Ovary (tissue), 9 donors: ENCODE data around the gene DIO3. TPM values are rescaled to one million over a fixed set of nuclear protein-coding genes. Genes with fewer than 3 reads are reported as not detected.

Experiments
- DNase-seq, 5 donors: peaks; one replicate each; pipeline ENCODE4 v3.0.0-alpha.2; 2019 to 2020
- H3K27ac ChIP-seq, 2 donors: fragments of 200-600 bp; one replicate each; pipeline versions ENCODE4 v1.5.1 to v1.8.0; 2019 to 2022
- H3K27me3 ChIP-seq: fragments of 200-600 bp; one replicate; pipeline ENCODE4 v1.8.0; 2022
- H3K36me3 ChIP-seq: fragments of 200-600 bp; sonication (generic); one replicate; pipeline ENCODE4 v1.5.1; 2019
- H3K4me1 ChIP-seq: one replicate; pipeline ENCODE4 v1.8.1; 2013; ENCODE audit warnings: mild to moderate bottlenecking, moderate library complexity; ENCODE audit not compliant: insufficient read depth
- H3K4me3 ChIP-seq: fragments of 200-600 bp; sonication (generic); one replicate; pipeline ENCODE4 v1.5.1; 2017
- H3K9me3 ChIP-seq, 2 donors: fragments of 200-600 bp in 1 of 2; sonication (generic) in 1 of 2; one replicate each; pipeline versions ENCODE4 v1.5.1 to v1.8.1; 2013 to 2019; ENCODE audit warnings: mild to moderate bottlenecking in 1 of 2, moderate library complexity in 1 of 2
- EP300 ChIP-seq: sonication (generic); formaldehyde crosslinking; IDR thresholded peaks from one replicate; pipeline ENCODE4 v1.6.1; 2017; ENCODE audit warnings: antibody characterized with exemption
- POLR2A ChIP-seq: fragments of 450-650 bp; IDR thresholded peaks from one replicate; pipeline ENCODE4 v1.6.1; 2017; ENCODE audit warnings: antibody characterized with exemption, mild to moderate bottlenecking, moderate library complexity
- WGBS, 3 donors: extraction: QIAGEN DNeasy Blood & Tissue Kit in 1 of 3; methylation state at CpG; one replicate each; pipeline versions ENCODE4 v1.1.5 to v1.1.7; 2013 to 2017; 5-methylcytosine and 5-hydroxymethylcytosine counted together
- intact Hi-C, 4 donors: fragments of 100-400 bp; cut with DNase I; formaldehyde crosslinking; loops; one replicate each; pipeline versions ENCODE4 v1.11.0 to v1.15.1; 2022 to 2023
- microRNA counts: library from miRNA; unstranded; fragments of <30 nt; microRNA quantifications from one replicate; lab custom pipeline; 2016
- polyA plus RNA-seq, 2 donors: library from polyadenylated mRNA; stranded (reverse); fragments of 200-250 nt in 1 of 2; fragments of 350-450 nt in 1 of 2; fragmentation: Illumina TruSeq in 1 of 2; extraction: RNeasy Lipid Tissue Mini Kit (QIAGEN cat#74804) in 1 of 2; gene quantifications; one replicate each; pipeline ENCODE4 v1.2.3, GENCODE V29; 2013 to 2014
- total RNA-seq, 7 donors: library from RNA; depleted of rRNA in 2 of 7; stranded (reverse); fragments of >200 nt in 2 of 7; fragmentation: NEBNext Ultra II Directional in 3 of 7; extraction: Animal tissue kit (Norgen Biotek cat#: 25700) in 3 of 7; gene quantifications; one replicate each; pipeline versions ENCODE4 v1.1.0 to v1.2.4, GENCODE V29; 2016 to 2023
- TF ChIP-seq, protein P1 (sequence below), 3 donors: fragments of 450-650 bp in 2 of 3; fragments of 200-600 bp in 1 of 3; IDR thresholded peaks; one replicate each; pipeline versions ENCODE4 v1.5.1 to v1.8.0; 2016 to 2022; ENCODE audit warnings: antibody characterized with exemption in 3 of 3, mild to moderate bottlenecking in 1 of 3
- donor health status: DM: no; HTN: no; CAD: no; lungs with moderate emphysema.
- donor health status: DM: no; HTN: no; CAD: no.
- donor health status: Bipolar disorder and iron deficiency.
- donor health status: DM: yes; HTN: yes; CAD: no.
- donor health status: DM: no; HTN: no; CAD: no.
- donor health status: DM: yes; HTN: yes; CAD: no.

The DIO3 gene
- total and polyA plus RNA-seq, 9 donors, result 3.1 to 24.7 (median 13.9) TPM

DNA sequence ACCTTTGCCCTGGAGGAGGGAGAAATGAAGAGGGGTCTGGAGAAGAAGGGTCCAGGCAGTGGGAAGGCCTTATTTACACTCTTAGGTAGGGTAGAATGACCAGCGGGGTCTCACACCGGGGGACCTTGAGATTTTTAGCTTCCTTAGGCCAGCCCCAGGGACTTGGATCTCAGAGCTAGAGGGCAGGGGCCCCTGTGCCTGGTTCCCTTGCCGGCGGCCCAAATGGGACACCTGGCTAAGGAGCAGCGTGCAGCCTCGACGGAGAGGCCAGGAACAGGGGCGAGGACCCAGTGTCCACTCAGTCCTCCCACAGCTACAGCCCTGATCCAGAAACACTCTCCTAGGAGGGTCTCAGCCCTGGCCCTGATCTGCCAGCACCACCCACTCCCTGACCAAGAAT, 41.8 kb downstream of the DIO3 start:
- H3K27ac ChIP-seq, result no peak overlapping the region
- H3K36me3 ChIP-seq, result no peaks in the 10 kb centered on the region
- peak in 1 of 5 donors; percentile 8 for DNase-seq
- TF ChIP-seq, protein P1, sequence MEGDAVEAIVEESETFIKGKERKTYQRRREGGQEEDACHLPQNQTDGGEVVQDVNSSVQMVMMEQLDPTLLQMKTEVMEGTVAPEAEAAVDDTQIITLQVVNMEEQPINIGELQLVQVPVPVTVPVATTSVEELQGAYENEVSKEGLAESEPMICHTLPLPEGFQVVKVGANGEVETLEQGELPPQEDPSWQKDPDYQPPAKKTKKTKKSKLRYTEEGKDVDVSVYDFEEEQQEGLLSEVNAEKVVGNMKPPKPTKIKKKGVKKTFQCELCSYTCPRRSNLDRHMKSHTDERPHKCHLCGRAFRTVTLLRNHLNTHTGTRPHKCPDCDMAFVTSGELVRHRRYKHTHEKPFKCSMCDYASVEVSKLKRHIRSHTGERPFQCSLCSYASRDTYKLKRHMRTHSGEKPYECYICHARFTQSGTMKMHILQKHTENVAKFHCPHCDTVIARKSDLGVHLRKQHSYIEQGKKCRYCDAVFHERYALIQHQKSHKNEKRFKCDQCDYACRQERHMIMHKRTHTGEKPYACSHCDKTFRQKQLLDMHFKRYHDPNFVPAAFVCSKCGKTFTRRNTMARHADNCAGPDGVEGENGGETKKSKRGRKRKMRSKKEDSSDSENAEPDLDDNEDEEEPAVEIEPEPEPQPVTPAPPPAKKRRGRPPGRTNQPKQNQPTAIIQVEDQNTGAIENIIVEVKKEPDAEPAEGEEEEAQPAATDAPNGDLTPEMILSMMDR (IDR thresholded peaks at IDR 0.05), result no peak
- no peak for TF ChIP-seq EP300
- no peak for TF ChIP-seq POLR2A
- H3K4me3 ChIP-seq, result no peak overlapping the region
- intact Hi-C loops, result no loop called here
- no peaks in the 10 kb centered on the region for H3K9me3 ChIP-seq
- H3K27me3 ChIP-seq, result no peaks in the 10 kb centered on the region
- no peaks in the 10 kb centered on the region for H3K4me1 ChIP-seq
- 86 to 92% (median 87%) methylated on average over 8 of the region's 8 CpGs for WGBS, 3 donors

DNA sequence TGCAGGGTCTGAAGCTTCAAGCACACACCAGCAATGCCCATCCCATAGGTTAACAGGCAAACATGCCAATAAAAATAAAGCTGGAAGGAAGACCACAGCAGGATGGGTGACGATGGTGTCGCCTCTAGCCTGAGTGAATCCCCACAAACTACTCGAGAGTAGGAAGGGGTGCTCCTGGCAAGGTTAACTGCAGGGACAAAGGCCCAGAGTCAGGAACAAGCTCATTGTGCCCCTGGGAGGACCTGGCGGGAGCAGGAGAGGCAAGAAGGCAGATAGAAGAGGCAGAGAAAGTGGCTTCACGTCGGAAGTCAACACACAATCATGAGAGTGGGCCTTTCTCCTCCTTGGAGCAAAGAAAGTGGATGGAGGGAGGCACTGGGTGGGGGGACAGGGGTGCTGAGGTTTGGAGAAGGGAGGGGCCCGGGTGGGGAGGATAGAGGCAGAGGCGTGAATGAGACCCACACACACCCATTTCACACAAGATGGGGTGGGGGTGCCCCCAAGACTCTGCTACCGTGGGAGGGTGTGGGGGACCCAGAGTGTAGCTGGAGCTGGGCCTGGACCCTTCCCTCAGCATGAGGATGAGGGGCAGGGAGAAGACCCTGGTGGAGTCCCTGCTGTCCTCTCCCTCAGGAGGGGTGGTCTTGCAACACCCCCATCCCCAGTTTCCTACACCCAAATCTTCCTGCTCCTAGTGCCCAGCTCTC, 43.1 kb downstream of the DIO3 start:
- Histone ChIP-seq H3K4me3 (no peak overlapping the region), H3K4me1 (no peaks in the 10 kb centered on the region), H3K27me3 (no peaks in the 10 kb centered on the region), H3K27ac (no peak overlapping the region), H3K9me3 (no peaks in the 10 kb centered on the region), H3K36me3 (no peaks in the 10 kb centered on the region)
- DNase-seq, result peak in 4 of 5 donors; percentile 3 to 8 (median 5)
- intact Hi-C loops, result no loop called here
- WGBS, 3 donors, result 86 to 91% (median 89%) methylated on average over 9 of the region's 9 CpGs
- TF ChIP-seq POLR2A, result no peak
- TF ChIP-seq EP300, result no peak
- TF ChIP-seq, protein P1 (IDR thresholded peaks at IDR 0.05), result no peak

DNA sequence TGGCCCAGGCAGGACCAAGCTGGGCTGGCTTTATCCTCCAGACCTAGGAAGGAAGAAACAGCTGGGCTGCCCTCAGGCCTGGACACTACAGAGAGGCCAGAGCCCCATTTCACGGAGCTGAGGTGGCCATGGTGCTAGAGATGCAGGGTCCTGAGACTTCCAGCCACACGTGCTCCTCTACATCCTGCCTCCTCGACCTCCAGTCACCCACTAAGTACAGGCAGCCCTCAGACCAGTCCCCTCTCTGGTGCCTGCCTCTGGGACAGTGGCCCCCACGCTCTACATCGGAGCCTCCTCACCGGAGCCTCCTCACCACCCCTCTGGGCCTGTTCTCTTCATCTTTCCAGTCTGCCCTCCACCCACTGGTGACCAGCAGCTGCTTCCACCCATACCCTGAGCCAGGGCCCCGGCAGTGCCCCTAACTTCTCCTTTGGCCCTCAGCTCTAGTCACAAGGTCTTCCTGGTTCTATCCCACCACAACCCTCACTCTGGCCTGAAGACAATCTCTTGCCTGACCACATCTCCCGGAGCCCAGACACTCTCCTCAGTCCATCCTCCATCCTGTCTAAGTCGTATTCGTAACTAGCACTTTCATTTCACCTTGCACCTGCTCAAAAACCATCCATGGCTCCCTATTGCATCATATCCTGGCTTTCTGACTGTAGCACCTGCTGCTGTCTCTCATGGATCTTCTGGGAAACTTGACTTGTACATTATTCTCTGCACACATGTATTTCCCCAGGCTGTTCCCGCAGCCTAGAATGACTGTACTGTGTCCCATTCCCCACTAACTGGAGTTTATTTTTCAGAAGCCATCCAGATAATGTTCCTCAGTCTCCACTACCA, 43.9 kb downstream of the DIO3 start:
- no peaks in the 10 kb centered on the region for H3K4me1 ChIP-seq
- H3K9me3 ChIP-seq, result no peaks in the 10 kb centered on the region
- intact Hi-C loops, result no loop called here
- TF ChIP-seq POLR2A (no peak), EP300 (no peak)
- TF ChIP-seq, protein P1 (IDR thresholded peaks at IDR 0.05), result no peak
- H3K4me3 ChIP-seq, result no peak overlapping the region
- 81 to 90% (median 89%) methylated on average over 11 of the region's 11 CpGs for WGBS, 3 donors
- H3K36me3 ChIP-seq, result no peaks in the 10 kb centered on the region
- no peak for DNase-seq
- no peaks in the 10 kb centered on the region for H3K27me3 ChIP-seq
- H3K27ac ChIP-seq, result no peak overlapping the region

DNA sequence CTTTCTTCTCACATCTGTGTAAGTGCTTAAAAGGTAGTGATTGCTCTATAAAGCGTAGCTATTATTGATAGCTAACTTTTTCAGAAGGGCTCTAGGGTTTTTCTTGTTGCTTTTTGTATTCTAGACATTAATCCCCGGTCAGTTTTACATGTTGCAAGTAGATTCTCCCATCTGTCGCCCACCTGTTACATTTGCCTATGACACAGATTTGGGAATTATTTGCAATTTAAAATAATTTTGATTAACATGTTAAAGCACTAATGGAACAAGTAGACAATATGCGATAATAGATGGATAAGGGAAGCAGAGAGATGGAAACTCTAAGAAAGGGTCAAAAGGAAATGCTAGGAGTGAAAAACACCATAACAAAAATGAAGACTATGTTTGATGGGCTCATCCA, 44.5 kb downstream of the DIO3 start:
- no peak for DNase-seq
- no peaks in the 10 kb centered on the region for H3K27me3 ChIP-seq
- intact Hi-C loops, result no loop called here
- no peak overlapping the region for H3K4me3 ChIP-seq
- no peaks in the 10 kb centered on the region for H3K4me1 ChIP-seq
- H3K27ac ChIP-seq, result no peak overlapping the region
- H3K36me3 ChIP-seq, result no peaks in the 10 kb centered on the region
- WGBS, 3 donors, result 78 to 80% (median 78%) methylated on average over 4 of the region's 4 CpGs
- no peaks in the 10 kb centered on the region for H3K9me3 ChIP-seq
- TF ChIP-seq, protein P1 (IDR thresholded peaks at IDR 0.05), result no peak
- no peak for TF ChIP-seq EP300
- no peak for TF ChIP-seq POLR2A

MicroRNA genes within 50 kb of the gene (microRNA counts, 767-probe panel; counts per million panel counts)
- microRNA hsa-miR-1247-5p (lab: Ali Mortazavi, UCI), result 4,206 counts per million, percentile 91 among the panel's probes with 10 or more counts

Other genes starting within 250 kb of the DIO3 start
- 100 to 1,000 TPM in 4 of 7 donors, 10 to 100 TPM in 3; 63.1 to 136 (median 111) TPM for gene PPP2R5C, start 200.2 kb downstream of the DIO3 start, total RNA-seq
- 10 to 100 TPM; 52.8 to 95.3 TPM for gene PPP2R5C, start 200.2 kb downstream of the DIO3 start, polyA plus RNA-seq